ENCODE data around the gene PI4K2B. TPM values are rescaled to one million over a fixed set of nuclear protein-coding genes. Genes with fewer than 3 reads are reported as not detected.

PI4K2B gene
- total and polyA plus RNA-seq, 2 of the 8 experiments (the other 6 are each of a cell fraction or from before 2014, with no cell fraction given) = 3.0 to 16.2 TPM

DNA sequence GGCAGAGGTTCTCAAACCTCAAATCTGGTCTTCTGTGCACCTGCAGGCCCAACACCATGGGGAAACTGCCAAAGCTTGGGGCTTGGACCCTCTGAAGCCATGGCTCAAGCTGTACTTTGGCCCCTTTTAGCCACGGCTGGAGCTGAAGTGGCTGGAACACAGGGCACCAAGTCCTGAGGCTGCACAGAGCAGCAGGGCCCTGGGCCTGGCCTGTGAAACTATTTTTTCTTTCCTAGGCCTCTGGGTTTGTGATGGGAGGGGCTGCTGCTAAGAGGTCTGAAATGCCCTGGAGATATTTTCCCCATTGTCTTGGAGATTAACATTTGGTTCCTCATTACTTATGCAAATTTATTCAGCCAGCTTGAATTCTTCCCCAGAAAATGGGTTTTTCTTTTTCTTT is 18.3 kb upstream of the PI4K2B start (continued):
- TF ChIP-seq, protein P1, sequence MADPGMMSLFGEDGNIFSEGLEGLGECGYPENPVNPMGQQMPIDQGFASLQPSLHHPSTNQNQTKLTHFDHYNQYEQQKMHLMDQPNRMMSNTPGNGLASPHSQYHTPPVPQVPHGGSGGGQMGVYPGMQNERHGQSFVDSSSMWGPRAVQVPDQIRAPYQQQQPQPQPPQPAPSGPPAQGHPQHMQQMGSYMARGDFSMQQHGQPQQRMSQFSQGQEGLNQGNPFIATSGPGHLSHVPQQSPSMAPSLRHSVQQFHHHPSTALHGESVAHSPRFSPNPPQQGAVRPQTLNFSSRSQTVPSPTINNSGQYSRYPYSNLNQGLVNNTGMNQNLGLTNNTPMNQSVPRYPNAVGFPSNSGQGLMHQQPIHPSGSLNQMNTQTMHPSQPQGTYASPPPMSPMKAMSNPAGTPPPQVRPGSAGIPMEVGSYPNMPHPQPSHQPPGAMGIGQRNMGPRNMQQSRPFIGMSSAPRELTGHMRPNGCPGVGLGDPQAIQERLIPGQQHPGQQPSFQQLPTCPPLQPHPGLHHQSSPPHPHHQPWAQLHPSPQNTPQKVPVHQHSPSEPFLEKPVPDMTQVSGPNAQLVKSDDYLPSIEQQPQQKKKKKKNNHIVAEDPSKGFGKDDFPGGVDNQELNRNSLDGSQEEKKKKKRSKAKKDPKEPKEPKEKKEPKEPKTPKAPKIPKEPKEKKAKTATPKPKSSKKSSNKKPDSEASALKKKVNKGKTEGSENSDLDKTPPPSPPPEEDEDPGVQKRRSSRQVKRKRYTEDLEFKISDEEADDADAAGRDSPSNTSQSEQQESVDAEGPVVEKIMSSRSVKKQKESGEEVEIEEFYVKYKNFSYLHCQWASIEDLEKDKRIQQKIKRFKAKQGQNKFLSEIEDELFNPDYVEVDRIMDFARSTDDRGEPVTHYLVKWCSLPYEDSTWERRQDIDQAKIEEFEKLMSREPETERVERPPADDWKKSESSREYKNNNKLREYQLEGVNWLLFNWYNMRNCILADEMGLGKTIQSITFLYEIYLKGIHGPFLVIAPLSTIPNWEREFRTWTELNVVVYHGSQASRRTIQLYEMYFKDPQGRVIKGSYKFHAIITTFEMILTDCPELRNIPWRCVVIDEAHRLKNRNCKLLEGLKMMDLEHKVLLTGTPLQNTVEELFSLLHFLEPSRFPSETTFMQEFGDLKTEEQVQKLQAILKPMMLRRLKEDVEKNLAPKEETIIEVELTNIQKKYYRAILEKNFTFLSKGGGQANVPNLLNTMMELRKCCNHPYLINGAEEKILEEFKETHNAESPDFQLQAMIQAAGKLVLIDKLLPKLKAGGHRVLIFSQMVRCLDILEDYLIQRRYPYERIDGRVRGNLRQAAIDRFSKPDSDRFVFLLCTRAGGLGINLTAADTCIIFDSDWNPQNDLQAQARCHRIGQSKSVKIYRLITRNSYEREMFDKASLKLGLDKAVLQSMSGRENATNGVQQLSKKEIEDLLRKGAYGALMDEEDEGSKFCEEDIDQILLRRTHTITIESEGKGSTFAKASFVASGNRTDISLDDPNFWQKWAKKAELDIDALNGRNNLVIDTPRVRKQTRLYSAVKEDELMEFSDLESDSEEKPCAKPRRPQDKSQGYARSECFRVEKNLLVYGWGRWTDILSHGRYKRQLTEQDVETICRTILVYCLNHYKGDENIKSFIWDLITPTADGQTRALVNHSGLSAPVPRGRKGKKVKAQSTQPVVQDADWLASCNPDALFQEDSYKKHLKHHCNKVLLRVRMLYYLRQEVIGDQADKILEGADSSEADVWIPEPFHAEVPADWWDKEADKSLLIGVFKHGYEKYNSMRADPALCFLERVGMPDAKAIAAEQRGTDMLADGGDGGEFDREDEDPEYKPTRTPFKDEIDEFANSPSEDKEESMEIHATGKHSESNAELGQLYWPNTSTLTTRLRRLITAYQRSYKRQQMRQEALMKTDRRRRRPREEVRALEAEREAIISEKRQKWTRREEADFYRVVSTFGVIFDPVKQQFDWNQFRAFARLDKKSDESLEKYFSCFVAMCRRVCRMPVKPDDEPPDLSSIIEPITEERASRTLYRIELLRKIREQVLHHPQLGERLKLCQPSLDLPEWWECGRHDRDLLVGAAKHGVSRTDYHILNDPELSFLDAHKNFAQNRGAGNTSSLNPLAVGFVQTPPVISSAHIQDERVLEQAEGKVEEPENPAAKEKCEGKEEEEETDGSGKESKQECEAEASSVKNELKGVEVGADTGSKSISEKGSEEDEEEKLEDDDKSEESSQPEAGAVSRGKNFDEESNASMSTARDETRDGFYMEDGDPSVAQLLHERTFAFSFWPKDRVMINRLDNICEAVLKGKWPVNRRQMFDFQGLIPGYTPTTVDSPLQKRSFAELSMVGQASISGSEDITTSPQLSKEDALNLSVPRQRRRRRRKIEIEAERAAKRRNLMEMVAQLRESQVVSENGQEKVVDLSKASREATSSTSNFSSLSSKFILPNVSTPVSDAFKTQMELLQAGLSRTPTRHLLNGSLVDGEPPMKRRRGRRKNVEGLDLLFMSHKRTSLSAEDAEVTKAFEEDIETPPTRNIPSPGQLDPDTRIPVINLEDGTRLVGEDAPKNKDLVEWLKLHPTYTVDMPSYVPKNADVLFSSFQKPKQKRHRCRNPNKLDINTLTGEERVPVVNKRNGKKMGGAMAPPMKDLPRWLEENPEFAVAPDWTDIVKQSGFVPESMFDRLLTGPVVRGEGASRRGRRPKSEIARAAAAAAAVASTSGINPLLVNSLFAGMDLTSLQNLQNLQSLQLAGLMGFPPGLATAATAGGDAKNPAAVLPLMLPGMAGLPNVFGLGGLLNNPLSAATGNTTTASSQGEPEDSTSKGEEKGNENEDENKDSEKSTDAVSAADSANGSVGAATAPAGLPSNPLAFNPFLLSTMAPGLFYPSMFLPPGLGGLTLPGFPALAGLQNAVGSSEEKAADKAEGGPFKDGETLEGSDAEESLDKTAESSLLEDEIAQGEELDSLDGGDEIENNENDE (IDR thresholded peaks at IDR 0.05; ENCODE audit: insufficient replicate concordance, low read length) = no peak
- TF ChIP-seq CTBP2 (IDR thresholded peaks at IDR 0.05; ENCODE audit: borderline replicate concordance, insufficient read depth, insufficient read length, low read length) (no peak), SAP30 (IDR thresholded peaks at IDR 0.05; ENCODE audit: insufficient read depth, insufficient replicate concordance, low read length) (no peak), TAF1 (IDR thresholded peaks at IDR 0.05; ENCODE audit: low read depth, low read length) (no peak), ASH2L (IDR thresholded peaks at IDR 0.05; ENCODE audit: low read length) (no peak)

Data from H1 (cell line).